ENCODE data around the gene CAPN10. TPM values are rescaled to one million over a fixed set of nuclear protein-coding genes. Genes with fewer than 3 reads are reported as not detected.

Gene CAPN10
- total RNA-seq, 1 donor from 2014 or later, result 27.8 TPM

GRCh38 chr2:240557808-240558207 is 28.7 kb upstream of the CAPN10 start, which contains the start of gene ANKMY1:
ANKMY1 (minus strand) TSS chr2:240557988; CDS start chr2:240557335, 653 bp downstream.
- H3K4me3 ChIP-seq, result peak within 1 kb of the TSS; percentile 53 to 65
- no peak for DNase-seq (ENCODE audit: low spot score in 2 of 2)
- intact Hi-C loops (cut with DNase I), result no loop called here
- H3K9me3 ChIP-seq, result no peaks in the 10 kb centered on the region
- no peaks in the 10 kb centered on the region for H3K27me3 ChIP-seq
- peaks cover 0 to 4% of the 10 kb centered on the region in 2 donors for H3K36me3 ChIP-seq
- peaks cover 19 to 25% of the 10 kb centered on the region in 2 donors for H3K4me1 ChIP-seq
- no peak for TF ChIP-seq CTCF (IDR thresholded peaks at IDR 0.05)
- H3K27ac ChIP-seq, result no peak within 1 kb of the TSS

DNA sequence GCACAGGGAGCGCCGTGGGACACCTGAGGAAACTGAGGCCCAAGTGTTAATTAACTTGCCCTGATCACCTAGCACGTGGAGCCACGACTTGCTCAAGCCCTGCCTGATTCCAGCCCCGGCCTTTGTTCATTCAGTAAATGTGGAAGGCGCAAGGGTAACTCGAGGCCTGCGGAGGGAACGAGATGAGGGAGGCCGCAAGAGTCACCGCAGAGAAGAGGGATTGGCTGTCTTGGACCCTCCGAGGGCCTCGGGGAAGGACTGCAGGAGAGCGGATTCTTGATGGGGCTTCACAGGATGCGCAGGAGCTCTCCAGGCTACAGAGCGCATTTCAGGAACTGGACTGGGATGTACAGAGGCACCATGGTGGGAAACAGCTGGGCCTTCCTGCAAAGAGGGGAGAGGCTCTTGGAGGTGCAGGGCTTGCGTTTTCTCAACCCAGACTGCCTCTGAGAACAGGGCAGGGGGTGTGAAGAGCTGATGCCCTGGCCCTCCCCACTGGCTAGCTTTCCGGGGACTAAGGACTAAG is 28.2 kb upstream of the CAPN10 start:
- TF ChIP-seq CTCF (IDR thresholded peaks at IDR 0.05), result no peak
- intact Hi-C loops (cut with DNase I), result no loop called here

DNA sequence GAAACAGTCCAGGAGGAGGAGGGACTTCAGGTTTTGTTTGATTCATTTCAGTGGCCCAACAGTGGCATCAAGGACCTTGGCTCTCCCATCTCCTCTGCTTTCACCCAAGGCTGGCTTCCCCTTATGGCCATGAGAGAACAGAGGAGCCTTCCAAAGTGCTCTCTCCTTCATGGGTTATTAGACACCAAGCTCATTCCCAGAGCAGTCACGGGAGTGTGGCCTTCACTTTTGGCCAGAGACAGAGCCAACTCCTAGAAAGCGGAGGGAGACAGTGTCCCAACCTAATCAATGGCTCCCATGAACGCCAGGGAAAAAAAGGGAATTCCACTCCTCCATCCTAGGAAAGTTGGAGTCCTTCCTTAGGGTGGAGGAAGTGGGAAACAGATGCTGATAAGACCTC is 27.2 kb upstream of the CAPN10 start:
- Histone ChIP-seq H3K9me3 (no peaks in the 10 kb centered on the region), H3K4me3 (peak overlapping the region in 1 of 2 donors; percentile 72), H3K36me3 (no peaks in the 10 kb centered on the region), H3K4me1 (peaks cover 19 to 25% of the 10 kb centered on the region in 2 donors), H3K27me3 (no peaks in the 10 kb centered on the region), H3K27ac (no peak overlapping the region)
- DNase-seq (ENCODE audit: low spot score in 2 of 2), result no peak
- intact Hi-C loops (cut with DNase I), result no loop called here
- no peak for TF ChIP-seq CTCF (IDR thresholded peaks at IDR 0.05)

More for the DNA sequence above, 28.2 kb upstream of the CAPN10 start:
- no peak for DNase-seq (ENCODE audit: low spot score in 2 of 2)
- H3K27me3 ChIP-seq, result no peaks in the 10 kb centered on the region
- no peaks in the 10 kb centered on the region for H3K36me3 ChIP-seq
- H3K27ac ChIP-seq, result no peak overlapping the region
- no peaks in the 10 kb centered on the region for H3K9me3 ChIP-seq
- peak overlapping the region; percentile 53 to 65 for H3K4me3 ChIP-seq
- H3K4me1 ChIP-seq, result peaks cover 19 to 25% of the 10 kb centered on the region in 2 donors

- DNase-seq (ENCODE audit: low spot score in 2 of 2), result peak; percentile 69 to 96
- Histone ChIP-seq H3K27ac (peak within 1 kb of the TSS; percentile 94 to 98), H3K4me1 (peaks cover 19 to 25% of the 10 kb centered on the region in 2 donors), H3K27me3 (no peaks in the 10 kb centered on the region), H3K9me3 (no peaks in the 10 kb centered on the region), H3K4me3 (peak within 1 kb of the TSS; percentile 68 to 72), H3K36me3 (no peaks in the 10 kb centered on the region)
- no peak for TF ChIP-seq CTCF (IDR thresholded peaks at IDR 0.05)
- intact Hi-C loops (cut with DNase I), result loop anchor here (1.0 to 10.0 kb wide), 8 partner anchors 8 to 945 kb away; partner anchors contain the start of genes GPC1, PASK, RNPEPL1 and SNED1
Observed at GRCh38 chr2:240560084-240560479, 26.5 kb upstream of the CAPN10 start, which contains the start of gene DUSP28. DUSP28 (plus strand) TSS chr2:240560357; CDS start chr2:240560685, 328 bp downstream.

GRCh38 chr2:240560480-240561324 is 25.8 kb upstream of the CAPN10 start:
- H3K27me3 ChIP-seq, result no peaks in the 10 kb centered on the region
- peak overlapping the region; percentile 94 to 98 for H3K27ac ChIP-seq
- peak; percentile 30 to 34 (median 34) for TF ChIP-seq CTCF (IDR thresholded peaks at IDR 0.05)
- no peaks in the 10 kb centered on the region for H3K36me3 ChIP-seq
- no peaks in the 10 kb centered on the region for H3K9me3 ChIP-seq
- peaks cover 20 to 29% of the 10 kb centered on the region in 2 donors for H3K4me1 ChIP-seq
- intact Hi-C loops (cut with DNase I), result loop anchor here (1.0 to 10.0 kb wide), 9 partner anchors 8 to 944 kb away; partner anchors contain the start of genes CAPN10, GPC1, PASK and RNPEPL1
- peak; percentile 96 to 100 for DNase-seq (ENCODE audit: low spot score in 2 of 2)
- peak overlapping the region; percentile 68 to 72 for H3K4me3 ChIP-seq
